Measurements from ENCODE around the gene PCDHGA6.

DNA sequence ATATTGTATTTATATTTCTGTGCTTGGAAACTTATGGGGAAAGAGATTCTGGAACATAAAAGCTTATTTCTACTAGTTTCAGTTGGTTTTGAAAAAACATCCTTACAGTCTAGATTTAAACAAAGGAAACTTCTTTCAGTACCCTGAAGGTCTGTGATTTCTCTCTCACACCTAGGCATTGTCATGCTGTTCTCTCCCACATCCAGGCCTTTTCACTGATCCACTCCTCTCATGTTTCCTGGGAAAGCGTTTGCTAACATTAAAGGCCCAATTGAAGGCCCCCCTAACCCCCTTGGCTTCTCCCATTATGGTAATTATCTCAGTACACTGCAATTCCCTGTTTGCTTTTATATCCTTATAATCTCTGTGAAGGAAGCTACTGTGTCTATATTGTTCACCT is 30.9 kb upstream of the PCDHGA6 start:
- TF ChIP-seq ZNF426 (tag by site-specific recombination; IDR thresholded peaks at IDR 0.05) (no peak), MYNN (tag by site-specific recombination; IDR thresholded peaks at IDR 0.05; ENCODE audit: borderline replicate concordance) (no peak), ZNF140 (tag by site-specific recombination; IDR thresholded peaks at IDR 0.05) (no peak), HOXA7 (CRISPR knock-in tag; IDR thresholded peaks at IDR 0.05; ENCODE audit: borderline replicate concordance) (no peak), ZBTB1 (tag by site-specific recombination; IDR thresholded peaks at IDR 0.05) (no peak)
- TF ChIP-seq, protein P1, sequence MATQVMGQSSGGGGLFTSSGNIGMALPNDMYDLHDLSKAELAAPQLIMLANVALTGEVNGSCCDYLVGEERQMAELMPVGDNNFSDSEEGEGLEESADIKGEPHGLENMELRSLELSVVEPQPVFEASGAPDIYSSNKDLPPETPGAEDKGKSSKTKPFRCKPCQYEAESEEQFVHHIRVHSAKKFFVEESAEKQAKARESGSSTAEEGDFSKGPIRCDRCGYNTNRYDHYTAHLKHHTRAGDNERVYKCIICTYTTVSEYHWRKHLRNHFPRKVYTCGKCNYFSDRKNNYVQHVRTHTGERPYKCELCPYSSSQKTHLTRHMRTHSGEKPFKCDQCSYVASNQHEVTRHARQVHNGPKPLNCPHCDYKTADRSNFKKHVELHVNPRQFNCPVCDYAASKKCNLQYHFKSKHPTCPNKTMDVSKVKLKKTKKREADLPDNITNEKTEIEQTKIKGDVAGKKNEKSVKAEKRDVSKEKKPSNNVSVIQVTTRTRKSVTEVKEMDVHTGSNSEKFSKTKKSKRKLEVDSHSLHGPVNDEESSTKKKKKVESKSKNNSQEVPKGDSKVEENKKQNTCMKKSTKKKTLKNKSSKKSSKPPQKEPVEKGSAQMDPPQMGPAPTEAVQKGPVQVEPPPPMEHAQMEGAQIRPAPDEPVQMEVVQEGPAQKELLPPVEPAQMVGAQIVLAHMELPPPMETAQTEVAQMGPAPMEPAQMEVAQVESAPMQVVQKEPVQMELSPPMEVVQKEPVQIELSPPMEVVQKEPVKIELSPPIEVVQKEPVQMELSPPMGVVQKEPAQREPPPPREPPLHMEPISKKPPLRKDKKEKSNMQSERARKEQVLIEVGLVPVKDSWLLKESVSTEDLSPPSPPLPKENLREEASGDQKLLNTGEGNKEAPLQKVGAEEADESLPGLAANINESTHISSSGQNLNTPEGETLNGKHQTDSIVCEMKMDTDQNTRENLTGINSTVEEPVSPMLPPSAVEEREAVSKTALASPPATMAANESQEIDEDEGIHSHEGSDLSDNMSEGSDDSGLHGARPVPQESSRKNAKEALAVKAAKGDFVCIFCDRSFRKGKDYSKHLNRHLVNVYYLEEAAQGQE (tag by site-specific recombination; IDR thresholded peaks at IDR 0.05) = no peak
- TF ChIP-seq, protein P2, sequence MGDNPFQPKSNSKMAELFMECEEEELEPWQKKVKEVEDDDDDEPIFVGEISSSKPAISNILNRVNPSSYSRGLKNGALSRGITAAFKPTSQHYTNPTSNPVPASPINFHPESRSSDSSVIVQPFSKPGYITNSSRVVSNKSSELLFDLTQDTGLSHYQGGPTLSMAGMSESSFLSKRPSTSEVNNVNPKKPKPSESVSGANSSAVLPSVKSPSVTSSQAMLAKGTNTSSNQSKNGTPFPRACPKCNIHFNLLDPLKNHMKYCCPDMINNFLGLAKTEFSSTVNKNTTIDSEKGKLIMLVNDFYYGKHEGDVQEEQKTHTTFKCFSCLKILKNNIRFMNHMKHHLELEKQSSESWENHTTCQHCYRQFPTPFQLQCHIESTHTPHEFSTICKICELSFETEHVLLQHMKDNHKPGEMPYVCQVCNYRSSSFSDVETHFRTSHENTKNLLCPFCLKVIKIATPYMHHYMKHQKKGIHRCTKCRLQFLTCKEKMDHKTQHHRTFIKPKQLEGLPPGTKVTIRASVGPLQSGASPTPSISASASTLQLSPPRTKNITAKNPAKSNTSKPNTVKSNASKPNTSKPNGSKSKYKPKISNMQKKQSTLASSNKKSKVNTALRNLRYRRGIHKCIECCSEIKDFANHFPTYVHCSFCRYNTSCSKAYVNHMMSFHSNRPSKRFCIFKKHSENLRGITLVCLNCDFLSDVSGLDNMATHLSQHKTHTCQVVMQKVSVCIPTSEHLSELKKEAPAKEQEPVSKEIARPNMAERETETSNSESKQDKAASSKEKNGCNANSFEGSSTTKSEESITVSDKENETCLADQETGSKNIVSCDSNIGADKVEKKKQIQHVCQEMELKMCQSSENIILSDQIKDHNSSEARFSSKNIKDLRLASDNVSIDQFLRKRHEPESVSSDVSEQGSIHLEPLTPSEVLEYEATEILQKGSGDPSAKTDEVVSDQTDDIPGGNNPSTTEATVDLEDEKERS (tag by site-specific recombination; IDR thresholded peaks at IDR 0.05) = no peak
- TF ChIP-seq, protein P3, sequence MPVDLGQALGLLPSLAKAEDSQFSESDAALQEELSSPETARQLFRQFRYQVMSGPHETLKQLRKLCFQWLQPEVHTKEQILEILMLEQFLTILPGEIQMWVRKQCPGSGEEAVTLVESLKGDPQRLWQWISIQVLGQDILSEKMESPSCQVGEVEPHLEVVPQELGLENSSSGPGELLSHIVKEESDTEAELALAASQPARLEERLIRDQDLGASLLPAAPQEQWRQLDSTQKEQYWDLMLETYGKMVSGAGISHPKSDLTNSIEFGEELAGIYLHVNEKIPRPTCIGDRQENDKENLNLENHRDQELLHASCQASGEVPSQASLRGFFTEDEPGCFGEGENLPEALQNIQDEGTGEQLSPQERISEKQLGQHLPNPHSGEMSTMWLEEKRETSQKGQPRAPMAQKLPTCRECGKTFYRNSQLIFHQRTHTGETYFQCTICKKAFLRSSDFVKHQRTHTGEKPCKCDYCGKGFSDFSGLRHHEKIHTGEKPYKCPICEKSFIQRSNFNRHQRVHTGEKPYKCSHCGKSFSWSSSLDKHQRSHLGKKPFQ (tag by site-specific recombination; IDR thresholded peaks at IDR 0.05) = no peak
- TF ChIP-seq, protein P4, sequence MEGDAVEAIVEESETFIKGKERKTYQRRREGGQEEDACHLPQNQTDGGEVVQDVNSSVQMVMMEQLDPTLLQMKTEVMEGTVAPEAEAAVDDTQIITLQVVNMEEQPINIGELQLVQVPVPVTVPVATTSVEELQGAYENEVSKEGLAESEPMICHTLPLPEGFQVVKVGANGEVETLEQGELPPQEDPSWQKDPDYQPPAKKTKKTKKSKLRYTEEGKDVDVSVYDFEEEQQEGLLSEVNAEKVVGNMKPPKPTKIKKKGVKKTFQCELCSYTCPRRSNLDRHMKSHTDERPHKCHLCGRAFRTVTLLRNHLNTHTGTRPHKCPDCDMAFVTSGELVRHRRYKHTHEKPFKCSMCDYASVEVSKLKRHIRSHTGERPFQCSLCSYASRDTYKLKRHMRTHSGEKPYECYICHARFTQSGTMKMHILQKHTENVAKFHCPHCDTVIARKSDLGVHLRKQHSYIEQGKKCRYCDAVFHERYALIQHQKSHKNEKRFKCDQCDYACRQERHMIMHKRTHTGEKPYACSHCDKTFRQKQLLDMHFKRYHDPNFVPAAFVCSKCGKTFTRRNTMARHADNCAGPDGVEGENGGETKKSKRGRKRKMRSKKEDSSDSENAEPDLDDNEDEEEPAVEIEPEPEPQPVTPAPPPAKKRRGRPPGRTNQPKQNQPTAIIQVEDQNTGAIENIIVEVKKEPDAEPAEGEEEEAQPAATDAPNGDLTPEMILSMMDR (tag by site-specific recombination; IDR thresholded peaks at IDR 0.05) = no peak

All from HEK293 (cell line).